ENCODE results near the gene PTPRN2. TPM values are rescaled to one million over a fixed set of nuclear protein-coding genes. Genes with fewer than 3 reads are reported as not detected.
A peak's percentile ranks its signal among the peaks of the same experiment; 100 is the strongest.

Gene PTPRN2
- total and polyA plus RNA-seq, 2 donors from 2014 or later, result 4.8 to 6.2 TPM

GRCh38 chr7:157837561-157837960, 750.1 kb downstream of the PTPRN2 start:
- H3K27ac ChIP-seq (ENCODE audit: low read depth in 2 of 2, low read length in 2 of 2), result no peak overlapping the region
- intact Hi-C loops (cut with DNase I), result no loop called here
- no peak overlapping the region for H3K4me3 ChIP-seq (ENCODE audit: low read length in 3 of 3)
- peaks cover 0 to 2% (median 0%) of the 10 kb centered on the region in 3 donors for H3K36me3 ChIP-seq (ENCODE audit: control insufficient read depth in 2 of 3, insufficient read depth in 3 of 3, low read length in 3 of 3)
- no peaks in the 10 kb centered on the region for H3K27me3 ChIP-seq (ENCODE audit: control insufficient read depth, insufficient read depth, low read length)
- DNase-seq (peak in 1 of 5 donors; percentile 58), FAIRE-seq (no peak)
- no peaks in the 10 kb centered on the region for H3K4me1 ChIP-seq (ENCODE audit: control insufficient read depth in 2 of 3, insufficient read depth in 2 of 3, low read depth in 1 of 3, low read length in 3 of 3)
- no peak overlapping the region for H3K9ac ChIP-seq (ENCODE audit: low read length in 3 of 3)
- peaks cover 0 to 5% (median 0%) of the 10 kb centered on the region in 3 donors for H3K9me3 ChIP-seq (ENCODE audit: control insufficient read depth in 2 of 3, insufficient read depth in 1 of 3, low read length in 3 of 3)
- TF ChIP-seq CTCF (IDR thresholded peaks at IDR 0.05; ENCODE audit: borderline replicate concordance, extremely low read depth, insufficient read depth), result no peak

GRCh38 chr7:157837047-157837446, 750.6 kb downstream of the PTPRN2 start:
- Histone ChIP-seq H3K4me1 (ENCODE audit: control insufficient read depth in 2 of 3, insufficient read depth in 2 of 3, low read depth in 1 of 3, low read length in 3 of 3) (no peaks in the 10 kb centered on the region), H3K36me3 (ENCODE audit: control insufficient read depth in 2 of 3, insufficient read depth in 3 of 3, low read length in 3 of 3) (peaks cover 0 to 2% (median 0%) of the 10 kb centered on the region in 3 donors), H3K27ac (ENCODE audit: low read depth in 2 of 2, low read length in 2 of 2) (no peak overlapping the region), H3K4me3 (ENCODE audit: low read length in 3 of 3) (no peak overlapping the region), H3K9ac (ENCODE audit: low read length in 3 of 3) (no peak overlapping the region), H3K9me3 (ENCODE audit: control insufficient read depth in 2 of 3, insufficient read depth in 1 of 3, low read length in 3 of 3) (peaks cover 0 to 5% (median 0%) of the 10 kb centered on the region in 3 donors), H3K27me3 (ENCODE audit: control insufficient read depth, insufficient read depth, low read length) (no peaks in the 10 kb centered on the region)
- DNase-seq, result peak in 1 of 5 donors; percentile 35
- FAIRE-seq, result no peak
- no peak for TF ChIP-seq CTCF (IDR thresholded peaks at IDR 0.05; ENCODE audit: borderline replicate concordance, extremely low read depth, insufficient read depth)
- intact Hi-C loops (cut with DNase I), result no loop called here

GRCh38 chr7:157834501-157835163, 753.0 kb downstream of the PTPRN2 start:
- Histone ChIP-seq H3K4me3 (ENCODE audit: low read length in 3 of 3) (no peak overlapping the region), H3K9ac (ENCODE audit: low read length in 3 of 3) (no peak overlapping the region), H3K27ac (ENCODE audit: low read depth in 2 of 2, low read length in 2 of 2) (no peak overlapping the region), H3K4me1 (ENCODE audit: control insufficient read depth in 2 of 3, insufficient read depth in 2 of 3, low read depth in 1 of 3, low read length in 3 of 3) (no peaks in the 10 kb centered on the region), H3K36me3 (ENCODE audit: control insufficient read depth in 2 of 3, insufficient read depth in 3 of 3, low read length in 3 of 3) (no peaks in the 10 kb centered on the region), H3K27me3 (ENCODE audit: control insufficient read depth, insufficient read depth, low read length) (no peaks in the 10 kb centered on the region), H3K9me3 (ENCODE audit: control insufficient read depth in 2 of 3, insufficient read depth in 1 of 3, low read length in 3 of 3) (no peaks in the 10 kb centered on the region)
- TF ChIP-seq CTCF (IDR thresholded peaks at IDR 0.05; ENCODE audit: borderline replicate concordance, extremely low read depth, insufficient read depth), result no peak
- intact Hi-C loops (cut with DNase I), result no loop called here
- DNase-seq (peak in 1 of 5 donors; percentile 49), FAIRE-seq (no peak)

Measured in kidney (tissue), 14 donors.